ENCODE data around the gene LCE1C.

LCE1C gene, protein sequence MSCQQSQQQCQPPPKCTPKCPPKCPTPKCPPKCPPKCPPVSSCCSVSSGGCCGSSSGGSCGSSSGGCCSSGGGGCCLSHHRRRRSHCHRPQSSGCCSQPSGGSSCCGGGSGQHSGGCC

DNA sequence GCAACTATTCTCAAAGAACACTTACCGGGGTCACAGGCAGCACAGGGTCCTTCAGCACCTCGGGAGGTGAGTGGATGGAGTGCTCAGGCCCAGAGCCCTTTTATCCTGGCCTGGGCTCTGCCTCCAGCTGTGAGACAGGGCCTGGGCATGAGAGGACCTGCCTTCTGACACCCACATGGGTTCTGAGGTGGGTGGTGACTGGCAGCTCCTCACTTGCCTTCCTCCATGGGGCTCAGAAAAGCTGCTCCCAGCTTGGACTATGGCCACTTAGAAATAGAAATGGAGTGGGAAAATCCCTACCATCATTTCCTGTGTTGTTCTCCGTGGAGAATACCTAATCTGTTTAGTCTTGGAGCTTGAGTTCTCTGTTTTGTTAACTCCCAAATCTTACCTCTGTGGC is at the start of gene LCE1C:
Gene LCE1C, minus strand, starts transcription at position 76 of the 400 bp plus-strand sequence. CDS start 1,173 bp downstream, outside the sequence.
- DNase-seq: no peak

DNA sequence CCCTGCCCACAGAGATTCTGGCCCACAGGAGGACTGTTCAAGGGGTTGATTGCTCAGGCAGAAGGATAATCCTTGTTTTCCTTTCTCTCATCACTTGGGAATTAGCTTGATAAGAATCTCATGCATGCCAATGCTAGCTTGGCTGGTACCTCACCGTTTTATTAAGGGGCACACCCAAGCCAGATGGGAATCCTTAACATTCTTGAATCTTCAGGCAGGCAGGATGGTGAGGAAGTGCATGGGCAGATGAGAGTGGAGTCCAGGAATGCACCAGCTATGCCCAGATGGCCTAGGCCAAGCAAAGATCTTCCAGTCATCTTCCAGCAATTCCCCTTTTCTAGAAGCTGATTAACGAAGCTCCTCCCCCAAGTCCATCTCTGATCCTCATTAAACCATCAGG is 49.2 kb upstream of the LCE1C start:
- DNase-seq: no peak

- no peak for DNase-seq
Observed at GRCh38 chr1:152842556-152842955, 36.1 kb upstream of the LCE1C start, which contains the start of gene LCE6A. Gene LCE6A, plus strand, starts transcription at chr1:152842856. Its CDS starts 665 bp downstream, at chr1:152843521.

DNA sequence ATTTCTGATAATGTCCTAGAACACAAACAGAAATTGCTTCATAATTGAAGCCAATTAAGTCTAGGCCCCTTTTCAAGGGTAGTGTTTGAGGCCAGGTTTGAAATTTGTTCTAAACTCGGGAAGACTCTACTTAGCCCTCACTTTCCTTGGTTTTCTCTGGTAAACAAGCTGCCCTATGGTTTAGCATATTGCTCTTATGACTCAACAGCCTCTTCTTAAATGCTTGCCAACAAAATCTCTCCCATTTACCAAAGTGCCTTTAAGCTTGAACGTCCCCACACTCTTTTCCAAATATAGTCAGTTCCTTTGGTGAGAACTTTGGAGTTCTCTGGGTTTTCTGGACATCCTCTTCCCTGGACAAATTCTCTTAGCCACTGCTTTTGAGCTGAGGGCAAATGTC is 30.4 kb upstream of the LCE1C start:
- no peak for DNase-seq

- DNase-seq: no peak
Observed at GRCh38 chr1:152827173-152827572, 20.7 kb upstream of the LCE1C start, which contains the start of gene LCE1A. Gene LCE1A, plus strand, starts transcription at chr1:152827473. Its CDS starts 0 bp downstream, at chr1:152827473.

DNA sequence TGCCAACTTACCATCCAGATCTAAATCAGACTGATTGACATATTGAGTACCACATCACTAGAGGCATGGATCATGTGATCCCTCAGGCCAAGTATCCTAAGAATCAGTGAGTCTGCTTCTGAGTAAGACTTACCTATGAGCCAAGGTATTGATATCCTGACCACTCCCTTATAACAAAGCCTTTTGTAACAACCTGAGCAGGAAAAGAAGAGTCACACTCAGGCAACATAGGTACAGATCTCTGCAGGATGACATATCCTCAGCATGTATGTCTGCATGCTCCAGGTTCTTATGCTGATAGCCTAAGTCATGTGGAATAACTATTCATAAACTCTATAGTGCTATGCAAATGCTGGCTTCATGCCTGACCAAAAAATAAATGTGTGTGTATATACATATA is 18.5 kb upstream of the LCE1C start:
- DNase-seq: no peak

DNA sequence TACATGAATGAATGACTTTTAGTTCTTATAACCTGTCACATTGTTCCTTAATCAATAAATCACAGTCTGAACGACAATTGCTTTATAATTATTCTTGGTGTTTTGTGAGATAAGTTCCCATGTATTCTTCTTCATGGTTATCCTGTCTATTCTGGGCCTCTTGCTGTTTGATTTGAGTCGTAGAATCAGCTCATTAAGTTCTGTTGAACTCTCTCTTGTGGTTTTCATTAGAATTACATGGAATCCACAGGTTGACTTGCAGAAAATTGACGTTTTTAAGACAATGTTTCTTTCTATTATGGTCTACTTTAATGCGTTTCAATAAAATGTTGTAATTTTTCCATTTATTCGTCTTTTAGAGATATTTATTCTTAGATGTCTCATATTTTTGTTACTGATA is 16.8 kb upstream of the LCE1C start:
- no peak for DNase-seq

- DNase-seq: no peak
Observed at GRCh38 chr1:152817309-152817708, 10.9 kb upstream of the LCE1C start.

- no peak for DNase-seq
Observed at GRCh38 chr1:152811671-152812070, 5.2 kb upstream of the LCE1C start, which contains the start of gene LCE1B. Gene LCE1B, plus strand, starts transcription at chr1:152811971. Its CDS starts 476 bp downstream, at chr1:152812447.

DNA sequence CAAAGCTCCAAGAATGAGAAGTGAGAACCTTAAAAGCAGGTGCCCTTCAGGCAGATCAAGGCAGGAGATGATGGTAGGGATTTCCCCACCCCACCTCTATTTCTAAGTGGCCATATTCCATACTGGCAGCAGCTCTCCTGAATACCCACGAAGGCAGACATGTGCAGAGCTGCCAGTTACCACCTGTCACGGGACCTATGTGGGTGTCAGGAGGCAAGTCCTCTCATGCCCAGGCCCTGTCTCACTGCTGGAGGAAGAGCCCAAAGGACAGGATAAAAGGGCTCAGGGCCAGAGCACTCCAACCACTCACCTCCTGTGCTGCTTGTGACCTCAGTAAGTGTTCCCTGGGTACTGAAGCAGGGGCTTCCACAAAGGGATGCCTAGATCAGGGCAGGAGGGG is 4.6 kb upstream of the LCE1C start:
- DNase-seq: no peak

- no peak for DNase-seq
Observed at GRCh38 chr1:152801333-152801732, 5.1 kb downstream of the LCE1C start.

- no peak for DNase-seq
Observed at GRCh38 chr1:152796421-152796820, 10.0 kb downstream of the LCE1C start, which contains the start of gene LCE1D. Gene LCE1D, plus strand, starts transcription at chr1:152796721. Its CDS starts 1,074 bp downstream, at chr1:152797795.

DNA sequence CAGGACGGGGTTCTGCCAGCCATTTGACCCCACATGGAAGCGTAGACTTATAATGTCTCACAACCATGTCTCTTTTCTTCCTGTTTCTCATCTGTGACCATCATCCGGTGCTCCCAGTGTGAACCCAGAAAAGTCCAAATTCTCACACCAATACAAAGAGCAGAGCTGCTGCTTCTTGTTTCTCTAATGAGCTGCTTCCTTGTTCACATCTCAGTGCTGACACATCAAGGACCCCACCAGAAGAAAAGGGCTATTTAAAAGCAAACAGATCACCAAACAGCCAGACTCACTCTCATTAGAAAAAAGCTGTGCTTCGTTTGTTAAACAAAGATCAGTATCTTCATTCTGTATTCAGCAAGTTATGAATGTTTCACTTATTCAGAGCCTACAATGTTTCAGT is 10.8 kb downstream of the LCE1C start:
- DNase-seq: no peak

DNA sequence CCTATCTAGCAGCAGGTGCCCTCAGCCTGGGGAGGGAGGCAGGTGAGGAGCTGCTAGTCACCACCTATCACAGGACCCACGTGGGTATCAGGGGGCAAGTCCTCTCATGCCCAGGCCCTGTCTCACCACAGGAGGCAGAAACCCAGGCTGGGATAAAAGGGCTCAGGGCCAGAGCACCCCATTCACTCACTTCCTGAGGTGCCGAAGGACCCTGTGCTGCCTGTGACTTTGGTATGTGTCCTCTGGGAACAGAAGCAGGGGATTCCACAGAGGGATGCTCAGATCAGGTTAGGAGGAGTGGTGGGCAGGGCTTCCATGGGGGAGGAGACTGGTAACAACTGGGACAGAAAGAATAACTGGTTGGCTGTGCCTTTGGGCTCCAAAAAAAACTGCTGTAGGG is 20.4 kb downstream of the LCE1C start, which contains the start of gene LCE1E:
Gene LCE1E, plus strand, starts transcription at position 181 of the 400 bp plus-strand sequence. CDS start 1,043 bp downstream, outside the sequence.
- DNase-seq: no peak

DNA sequence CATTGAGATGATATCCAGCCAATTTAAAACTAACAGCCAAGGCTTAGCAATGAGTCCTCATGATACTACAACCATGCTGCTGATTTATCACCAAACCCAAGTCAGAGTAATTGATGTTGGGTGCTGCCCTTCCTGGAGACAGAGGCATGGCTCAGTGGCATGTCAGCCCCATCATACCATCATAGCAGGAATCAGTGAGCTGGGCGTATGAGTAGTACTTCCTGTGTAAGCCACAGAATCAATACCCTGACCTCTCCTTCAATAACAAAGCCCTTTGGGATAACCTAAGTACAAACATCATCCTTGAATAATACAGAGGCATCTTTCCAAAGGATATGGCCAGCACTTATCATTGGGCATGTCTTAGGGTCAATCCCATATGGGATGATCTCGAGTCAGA is 23.4 kb downstream of the LCE1C start:
- DNase-seq: no peak

DNA sequence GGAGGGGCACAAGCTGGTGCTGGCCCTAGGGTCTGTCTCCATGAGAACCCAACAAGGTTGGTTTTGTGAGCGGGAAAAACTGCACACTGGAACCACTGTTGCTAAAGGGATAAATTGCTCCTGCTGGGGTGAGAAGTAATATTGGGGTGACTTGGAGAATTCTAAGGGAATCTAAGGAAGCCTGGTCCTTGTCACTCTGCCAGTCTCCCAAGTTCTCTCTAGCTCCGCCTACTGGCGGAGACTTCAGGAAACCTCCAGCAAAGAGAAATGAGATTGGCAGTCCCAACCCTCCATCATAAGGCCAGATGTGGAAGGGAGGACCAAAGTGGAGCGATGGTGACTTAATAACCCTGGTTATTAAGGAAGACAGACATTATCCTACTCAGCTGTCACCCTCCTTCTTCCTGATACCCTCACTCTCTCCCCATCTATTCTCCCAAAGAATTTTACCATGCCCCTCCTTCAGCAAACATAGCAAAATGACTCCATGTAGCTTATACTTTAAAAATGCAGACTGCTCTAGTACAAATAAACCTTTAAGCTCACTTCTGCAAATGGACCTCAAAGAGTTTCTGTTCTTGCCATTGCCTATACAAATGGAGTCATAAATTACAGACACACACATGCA is 28.8 kb downstream of the LCE1C start:
- no peak for DNase-seq

DNA sequence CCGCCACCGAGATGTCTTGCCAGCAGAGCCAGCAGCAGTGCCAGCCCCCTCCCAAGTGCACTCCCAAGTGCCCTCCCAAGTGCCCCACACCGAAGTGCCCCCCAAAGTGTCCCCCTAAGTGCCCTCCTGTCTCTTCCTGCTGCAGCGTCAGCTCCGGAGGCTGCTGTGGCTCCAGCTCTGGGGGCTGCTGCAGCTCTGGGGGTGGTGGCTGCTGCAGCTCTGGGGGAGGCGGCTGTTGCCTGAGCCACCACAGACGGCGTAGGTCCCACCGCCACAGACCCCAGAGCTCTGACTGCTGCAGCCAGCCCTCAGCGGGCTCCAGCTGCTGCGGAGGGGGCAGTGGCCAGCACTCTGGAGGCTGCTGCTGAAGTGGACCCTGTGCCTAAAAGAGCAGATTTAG is 30.1 kb downstream of the LCE1C start:
- DNase-seq: no peak

DNA sequence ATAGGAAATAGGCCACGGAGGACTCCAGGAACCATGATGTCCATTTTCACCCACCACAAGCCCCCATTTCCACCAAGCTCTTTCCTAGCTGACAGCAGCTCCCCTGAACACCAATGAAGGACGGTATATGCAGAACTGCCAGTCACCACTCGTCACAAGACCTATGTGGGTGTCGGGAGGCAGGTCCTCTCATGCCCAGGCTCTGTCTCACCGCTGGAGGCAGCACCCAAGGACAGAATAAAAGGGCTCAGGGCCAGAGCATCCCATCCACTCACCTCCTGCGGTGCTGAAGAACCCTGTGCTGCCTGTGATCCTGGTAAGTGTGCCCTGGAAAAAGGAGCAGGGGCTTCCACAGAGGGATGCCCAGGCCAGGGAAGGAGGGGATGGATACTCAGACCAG is 31.6 kb downstream of the LCE1C start, which contains the start of gene LCE1F:
Gene LCE1F, plus strand, starts transcription at position 266 of the 400 bp plus-strand sequence. CDS start 1,232 bp downstream, outside the sequence.
- no peak for DNase-seq

DNA sequence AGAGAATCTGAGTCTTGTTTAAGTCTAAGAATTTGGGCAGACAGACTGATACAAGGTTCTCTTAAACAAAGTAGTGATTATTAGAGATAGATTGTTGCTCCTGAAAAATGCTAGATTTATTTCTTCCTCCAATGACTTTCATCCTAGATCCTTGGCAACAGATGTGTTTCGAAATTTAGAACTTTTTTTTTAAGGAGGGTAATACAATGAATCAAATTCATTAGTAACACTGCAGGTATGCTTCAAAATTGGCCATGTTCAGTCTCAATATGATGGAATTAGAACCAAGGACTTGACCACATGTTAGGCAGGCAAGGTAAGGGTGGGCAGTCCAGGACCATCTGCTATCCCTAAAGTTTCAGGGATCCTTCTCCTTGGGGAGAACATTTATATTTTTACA is 36.0 kb downstream of the LCE1C start:
- no peak for DNase-seq

- DNase-seq: no peak
Observed at GRCh38 chr1:152768847-152769533, 37.5 kb downstream of the LCE1C start.

DNA sequence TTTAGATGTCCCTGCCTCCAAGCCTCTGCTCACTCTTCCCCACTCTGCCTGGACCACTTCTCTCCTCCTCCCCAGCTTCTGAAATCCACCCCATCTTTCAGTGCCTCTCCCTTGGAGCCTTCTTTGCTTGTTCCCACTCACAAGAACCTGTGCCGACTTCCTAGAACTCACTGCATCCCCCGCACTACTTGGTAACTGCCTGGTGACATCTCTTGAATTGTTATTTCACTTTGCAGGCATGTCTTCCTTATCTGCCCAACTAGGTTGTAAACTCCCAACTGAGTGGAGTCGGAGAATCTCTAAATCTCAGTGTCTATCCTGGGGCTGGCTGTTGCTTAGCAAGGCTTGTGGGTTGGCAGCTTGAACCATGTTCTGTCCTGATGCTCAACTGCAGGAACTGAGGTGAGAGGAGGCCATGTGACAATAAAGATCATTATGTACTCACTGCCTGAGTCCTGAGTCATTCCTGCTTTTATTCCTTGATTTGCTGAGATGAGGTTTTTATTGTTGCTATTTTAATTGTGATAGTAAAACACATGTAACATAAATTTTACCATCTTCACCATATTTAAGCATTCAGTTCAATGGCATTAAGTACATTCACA is 44.7 kb downstream of the LCE1C start:
- no peak for DNase-seq

DNA sequence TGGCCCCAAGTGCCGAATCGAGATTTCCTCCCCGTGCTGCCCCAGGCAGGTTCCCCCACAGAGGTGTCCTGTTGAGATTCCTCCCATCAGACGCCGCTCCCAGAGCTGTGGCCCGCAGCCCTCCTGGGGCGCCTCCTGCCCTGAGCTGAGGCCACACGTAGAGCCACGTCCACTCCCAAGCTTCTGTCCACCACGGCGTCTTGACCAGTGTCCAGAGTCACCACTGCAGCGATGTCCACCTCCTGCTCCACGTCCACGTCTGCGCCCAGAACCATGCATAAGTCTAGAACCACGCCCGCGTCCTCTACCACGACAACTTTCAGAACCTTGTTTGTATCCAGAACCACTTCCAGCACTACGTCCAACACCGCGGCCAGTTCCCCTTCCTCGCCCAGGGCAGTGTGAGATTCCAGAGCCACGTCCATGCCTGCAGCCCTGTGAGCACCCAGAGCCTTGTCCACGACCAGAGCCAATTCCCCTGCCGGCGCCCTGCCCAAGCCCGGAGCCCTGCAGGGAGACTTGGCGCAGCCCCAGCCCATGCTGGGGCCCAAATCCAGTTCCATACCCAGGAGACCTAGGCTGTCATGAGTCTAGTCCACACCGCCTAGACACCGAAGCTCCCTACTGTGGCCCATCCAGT is 45.8 kb downstream of the LCE1C start:
- DNase-seq: no peak

Measured in NCI-H2029 treated with DMSO at 0.1 percent for 48 hours (cell line).